Measurements from ENCODE around the gene ZG16B. TPM values are rescaled to one million over a fixed set of nuclear protein-coding genes. Genes with fewer than 3 reads are reported as not detected.

ZG16B gene
- total RNA-seq, 1 donor from 2014 or later: 0.27 TPM

GRCh38 chr16:2808181-2808580, 21.9 kb upstream of the ZG16B start:
- peaks cover 20% of the 10 kb centered on the region for H3K9me3 ChIP-seq (replicated peaks)
- no peak overlapping the region for H3K27ac ChIP-seq (replicated peaks)
- intact Hi-C loops (cut with micrococcal nuclease): no loop called here
- H3K27me3 ChIP-seq (ENCODE audit: low read depth): peaks cover 68% of the 10 kb centered on the region
- no peak for TF ChIP-seq CTCF (IDR thresholded peaks at IDR 0.05; ENCODE audit: borderline replicate concordance)
- DNase-seq: no peak
- H3K4me3 ChIP-seq: no peak overlapping the region
- peaks cover 7% of the 10 kb centered on the region for H3K4me1 ChIP-seq
- H3K36me3 ChIP-seq: no peaks in the 10 kb centered on the region

GRCh38 chr16:2809149-2809760, 20.8 kb upstream of the ZG16B start:
- intact Hi-C loops (cut with micrococcal nuclease): no loop called here
- TF ChIP-seq CTCF (IDR thresholded peaks at IDR 0.05; ENCODE audit: borderline replicate concordance): no peak
- no peak overlapping the region for H3K4me3 ChIP-seq
- H3K36me3 ChIP-seq: no peaks in the 10 kb centered on the region
- H3K27me3 ChIP-seq (ENCODE audit: low read depth): peaks cover 79% of the 10 kb centered on the region
- DNase-seq: no peak
- peaks cover 7% of the 10 kb centered on the region for H3K4me1 ChIP-seq
- H3K27ac ChIP-seq (replicated peaks): no peak overlapping the region
- peaks cover 9% of the 10 kb centered on the region for H3K9me3 ChIP-seq (replicated peaks)

- Histone ChIP-seq H3K9me3 (replicated peaks) (no peaks in the 10 kb centered on the region), H3K4me3 (no peak overlapping the region), H3K27ac (replicated peaks) (no peak overlapping the region), H3K27me3 (ENCODE audit: low read depth) (peaks cover 79% of the 10 kb centered on the region), H3K4me1 (peaks cover 7% of the 10 kb centered on the region), H3K36me3 (no peaks in the 10 kb centered on the region)
- intact Hi-C loops (cut with micrococcal nuclease): no loop called here
- no peak for DNase-seq
- TF ChIP-seq CTCF (IDR thresholded peaks at IDR 0.05; ENCODE audit: borderline replicate concordance): no peak
These were observed 19.5 kb upstream of the ZG16B start for GRCh38 chr16:2810651-2811050.

- Histone ChIP-seq H3K4me1 (peaks cover 7% of the 10 kb centered on the region), H3K4me3 (no peak overlapping the region), H3K27ac (replicated peaks) (no peak overlapping the region), H3K27me3 (ENCODE audit: low read depth) (peaks cover 79% of the 10 kb centered on the region), H3K9me3 (replicated peaks) (no peaks in the 10 kb centered on the region), H3K36me3 (no peaks in the 10 kb centered on the region)
- no peak for TF ChIP-seq CTCF (IDR thresholded peaks at IDR 0.05; ENCODE audit: borderline replicate concordance)
- DNase-seq: no peak
- intact Hi-C loops (cut with micrococcal nuclease): no loop called here
These were observed 18.2 kb upstream of the ZG16B start for GRCh38 chr16:2811703-2812471.

GRCh38 chr16:2813771-2814221, 16.3 kb upstream of the ZG16B start:
- Histone ChIP-seq H3K27me3 (ENCODE audit: low read depth) (peaks cover 82% of the 10 kb centered on the region), H3K4me3 (no peak overlapping the region), H3K36me3 (no peaks in the 10 kb centered on the region), H3K27ac (replicated peaks) (no peak overlapping the region), H3K4me1 (peaks cover 7% of the 10 kb centered on the region), H3K9me3 (replicated peaks) (no peaks in the 10 kb centered on the region)
- intact Hi-C loops (cut with micrococcal nuclease): no loop called here
- DNase-seq: no peak
- no peak for TF ChIP-seq CTCF (IDR thresholded peaks at IDR 0.05; ENCODE audit: borderline replicate concordance)
